ENCODE results near the gene ZFP42. TPM values are rescaled to one million over a fixed set of nuclear protein-coding genes. Genes with fewer than 3 reads are reported as not detected.
"Not testable (repeated sequence)": the region's sequence is repeated elsewhere in the genome, so short reads cannot be mapped to it uniquely, and the experiment has no call there.

ZFP42 gene
- total RNA-seq, 1 donor from 2014 or later: 17.5 TPM

GRCh38 chr4:188042191-188042590, 46.6 kb downstream of the ZFP42 start:
- no peak for DNase-seq (ENCODE audit: low spot score in 2 of 2, unreplicated experiment in 2 of 2)
- Mint-ChIP-seq H3K27me3 (ENCODE audit: low read depth) (no peaks in the 10 kb centered on the region), H3K4me1 (peaks cover 8% of the 10 kb centered on the region), H3K36me3 (no peaks in the 10 kb centered on the region), H3K9me3 (no peaks in the 10 kb centered on the region), H3K27ac (no peak overlapping the region), H3K4me3 (no peak overlapping the region)
- no peak for TF ChIP-seq CTCF (IDR thresholded peaks at IDR 0.05; ENCODE audit: unreplicated experiment)

- no peak overlapping the region for H3K4me3 Mint-ChIP-seq
- no peak for TF ChIP-seq CTCF (IDR thresholded peaks at IDR 0.05; ENCODE audit: unreplicated experiment)
- no peaks in the 10 kb centered on the region for H3K9me3 Mint-ChIP-seq
- peaks cover 11% of the 10 kb centered on the region for H3K4me1 Mint-ChIP-seq
- no peaks in the 10 kb centered on the region for H3K27me3 Mint-ChIP-seq (ENCODE audit: low read depth)
- H3K36me3 Mint-ChIP-seq: no peaks in the 10 kb centered on the region
- H3K27ac Mint-ChIP-seq: no peak overlapping the region
- no peak for DNase-seq (ENCODE audit: low spot score in 2 of 2, unreplicated experiment in 2 of 2)
Observed at GRCh38 chr4:188043154-188043553, 47.6 kb downstream of the ZFP42 start.

- not testable (repeated sequence) for H3K4me3 Mint-ChIP-seq; H3K9me3 Mint-ChIP-seq; DNase-seq (ENCODE audit: low spot score in 2 of 2, unreplicated experiment in 2 of 2); H3K27ac Mint-ChIP-seq; H3K27me3 Mint-ChIP-seq (ENCODE audit: low read depth); H3K36me3 Mint-ChIP-seq
- peaks cover 14% of the 10 kb centered on the region for H3K4me1 Mint-ChIP-seq
Observed at GRCh38 chr4:188045461-188045860, 49.9 kb downstream of the ZFP42 start.

- Mint-ChIP-seq H3K27me3 (ENCODE audit: low read depth) (no peaks in the 10 kb centered on the region), H3K27ac (no peak overlapping the region), H3K4me3 (no peak overlapping the region), H3K36me3 (no peaks in the 10 kb centered on the region), H3K9me3 (no peaks in the 10 kb centered on the region), H3K4me1 (peaks cover 14% of the 10 kb centered on the region)
- no peak for DNase-seq (ENCODE audit: low spot score in 2 of 2, unreplicated experiment in 2 of 2)
- no peak for TF ChIP-seq CTCF (IDR thresholded peaks at IDR 0.05; ENCODE audit: unreplicated experiment)
Observed at GRCh38 chr4:188046657-188047056, 51.1 kb downstream of the ZFP42 start.

GRCh38 chr4:188053302-188053701, 57.7 kb downstream of the ZFP42 start:
- H3K4me3 Mint-ChIP-seq: no peak overlapping the region
- TF ChIP-seq CTCF (IDR thresholded peaks at IDR 0.05; ENCODE audit: unreplicated experiment): no peak

More at GRCh38 chr4:188053302-188053701, 57.7 kb downstream of the ZFP42 start:
- H3K9me3 Mint-ChIP-seq: peaks cover 3% of the 10 kb centered on the region
- no peaks in the 10 kb centered on the region for H3K36me3 Mint-ChIP-seq
- no peak for DNase-seq (ENCODE audit: low spot score in 2 of 2, unreplicated experiment in 2 of 2)
- H3K27ac Mint-ChIP-seq: no peak overlapping the region
- no peaks in the 10 kb centered on the region for H3K27me3 Mint-ChIP-seq (ENCODE audit: low read depth)
- peaks cover 4% of the 10 kb centered on the region for H3K4me1 Mint-ChIP-seq

Other genes with a start within 250 kb of the ZFP42 start
- not detected in 3 replicates for gene TRIML2, start 113.8 kb downstream of the ZFP42 start, total RNA-seq
- not detected in 3 replicates for gene TRIML1, start 143.7 kb downstream of the ZFP42 start, total RNA-seq